GM21723 (cell line): ENCODE measurements around the gene TCEAL2.
"Not testable (repeated sequence)": the region's sequence is repeated elsewhere in the genome, so short reads cannot be mapped to it uniquely, and the experiment has no call there.

Source experiments
- ATAC-seq: cut with Tn5 transposase; IDR thresholded peaks from one replicate; pipeline ENCODE4 v1.9.1; 2021; ENCODE audit warnings: mild to moderate bottlenecking, moderate library complexity; ENCODE audit not compliant: unreplicated experiment

Gene TCEAL2

GRCh38 chrX:102125436-102125835 is at the start of gene TCEAL2:
TSS of gene TCEAL2 (plus strand) at chrX:102125679. CDS start at chrX:102126831, 1,152 bp downstream.
- ATAC-seq = not testable (repeated sequence)

- no peak for ATAC-seq
Measured at GRCh38 chrX:102077426-102077825, 48.1 kb upstream of the TCEAL2 start.

- ATAC-seq = no peak
Measured at GRCh38 chrX:102085706-102086105, 39.8 kb upstream of the TCEAL2 start.

GRCh38 chrX:102113367-102113766 is 12.1 kb upstream of the TCEAL2 start:
- no peak for ATAC-seq

GRCh38 chrX:102115748-102116147 is 9.7 kb upstream of the TCEAL2 start:
- no peak for ATAC-seq

GRCh38 chrX:102125014-102125413 is 465 bp upstream of the TCEAL2 start:
- ATAC-seq = not testable (repeated sequence)

- ATAC-seq = not testable (repeated sequence)
Measured at GRCh38 chrX:102126080-102126818, 770 bp downstream of the TCEAL2 start.

GRCh38 chrX:102126863-102127262 is 1.4 kb downstream of the TCEAL2 start:
- no peak for ATAC-seq

- ATAC-seq = no peak
Measured at GRCh38 chrX:102129473-102129872, 4.0 kb downstream of the TCEAL2 start.

- ATAC-seq = no peak
Measured at GRCh38 chrX:102138064-102138463, 12.6 kb downstream of the TCEAL2 start.

GRCh38 chrX:102140876-102141275 is 15.4 kb downstream of the TCEAL2 start:
- ATAC-seq = not testable (repeated sequence)

GRCh38 chrX:102141631-102142030 is 16.2 kb downstream of the TCEAL2 start:
- ATAC-seq = not testable (repeated sequence)

- not testable (repeated sequence) for ATAC-seq
Measured at GRCh38 chrX:102142274-102142673, 16.8 kb downstream of the TCEAL2 start, which contains the start of gene TCEAL6. TSS of gene TCEAL6 (minus strand) at chrX:102142481.

- no peak for ATAC-seq
Measured at GRCh38 chrX:102154218-102154860, 28.9 kb downstream of the TCEAL2 start.

GRCh38 chrX:102154900-102155805 is 29.7 kb downstream of the TCEAL2 start:
- ATAC-seq = peak; percentile 50

- ATAC-seq = peak; percentile 98
Measured at GRCh38 chrX:102155806-102156179, 30.3 kb downstream of the TCEAL2 start, which contains the start of gene BEX5. TSS of gene BEX5 (minus strand) at chrX:102155977. CDS start at chrX:102154265, 1,712 bp downstream.
